GM19238 (cell line): ENCODE measurements around the gene PF4V1.

ENCODE experiments used
- DNase-seq: peaks from one replicate; pipeline ENCODE4 v3.0.0; 2011; ENCODE audit warnings: low spot score; ENCODE audit not compliant: insufficient read length

The PF4V1 gene

GRCh38 chr4:73902038-73902637 is 49.0 kb downstream of the PF4V1 start:
- no peak for DNase-seq

- no peak for DNase-seq
Measured at GRCh38 chr4:73902817-73903547, 49.9 kb downstream of the PF4V1 start.
